OCI-LY3 (cell line): ENCODE measurements around the gene CDK5R1.

Source experiments
- EZH2phosphoT487 ChIP-seq: fragments of 200-600 bp; shearing (Covaris generic); IDR thresholded peaks from 2 replicates; pipeline ENCODE4 v1.6.1; 2018; ENCODE audit warnings: antibody characterized with exemption, mixed run types, low read depth
- TF ChIP-seq, protein P1 (sequence below): fragments of 200-600, 300-600 bp; sonication (generic); IDR thresholded peaks from 2 replicates; pipeline ENCODE4 v1.5.1; 2014; ENCODE audit warnings: antibody characterized with exemption, low read length, low read depth

- TF ChIP-seq, protein P1, sequence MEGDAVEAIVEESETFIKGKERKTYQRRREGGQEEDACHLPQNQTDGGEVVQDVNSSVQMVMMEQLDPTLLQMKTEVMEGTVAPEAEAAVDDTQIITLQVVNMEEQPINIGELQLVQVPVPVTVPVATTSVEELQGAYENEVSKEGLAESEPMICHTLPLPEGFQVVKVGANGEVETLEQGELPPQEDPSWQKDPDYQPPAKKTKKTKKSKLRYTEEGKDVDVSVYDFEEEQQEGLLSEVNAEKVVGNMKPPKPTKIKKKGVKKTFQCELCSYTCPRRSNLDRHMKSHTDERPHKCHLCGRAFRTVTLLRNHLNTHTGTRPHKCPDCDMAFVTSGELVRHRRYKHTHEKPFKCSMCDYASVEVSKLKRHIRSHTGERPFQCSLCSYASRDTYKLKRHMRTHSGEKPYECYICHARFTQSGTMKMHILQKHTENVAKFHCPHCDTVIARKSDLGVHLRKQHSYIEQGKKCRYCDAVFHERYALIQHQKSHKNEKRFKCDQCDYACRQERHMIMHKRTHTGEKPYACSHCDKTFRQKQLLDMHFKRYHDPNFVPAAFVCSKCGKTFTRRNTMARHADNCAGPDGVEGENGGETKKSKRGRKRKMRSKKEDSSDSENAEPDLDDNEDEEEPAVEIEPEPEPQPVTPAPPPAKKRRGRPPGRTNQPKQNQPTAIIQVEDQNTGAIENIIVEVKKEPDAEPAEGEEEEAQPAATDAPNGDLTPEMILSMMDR, result no peak
- TF ChIP-seq EZH2phosphoT487, result no peak
Measured at GRCh38 chr17:32446949-32447348, 39.8 kb upstream of the CDK5R1 start.
